NOMO-1 (cell line): ENCODE data around the gene TOPBP1.
"Not testable (repeated sequence)": the region's sequence is repeated elsewhere in the genome, so short reads cannot be mapped to it uniquely, and the experiment has no call there.

Experiments used
- DNase-seq, 2 experiments: peaks; one replicate each; lab custom pipeline; 2025; ENCODE audit not compliant: unreplicated experiment in 2 of 2; lab: John Stamatoyannopoulos, UW

Gene TOPBP1

GRCh38 chr3:133661454-133662277 is at the start of gene TOPBP1:
Gene TOPBP1, minus strand, starts transcription at chr3:133661941. Its CDS starts 814 bp downstream, at chr3:133661127.
- DNase-seq, result peak; percentile 92 to 97

GRCh38 chr3:133711013-133711412 is 49.3 kb upstream of the TOPBP1 start:
- DNase-seq, result peak in 1 of 2 experiments; percentile 27

- DNase-seq, result peak; percentile 13 to 33
Observed at GRCh38 chr3:133709139-133709750, 47.5 kb upstream of the TOPBP1 start.

GRCh38 chr3:133706033-133706432 is 44.3 kb upstream of the TOPBP1 start:
- DNase-seq, result no peak

- DNase-seq, result no peak
Observed at GRCh38 chr3:133703915-133704314, 42.2 kb upstream of the TOPBP1 start.

- no peak for DNase-seq
Observed at GRCh38 chr3:133701435-133702358, 40.0 kb upstream of the TOPBP1 start.

GRCh38 chr3:133700351-133700750 is 38.6 kb upstream of the TOPBP1 start:
- no peak for DNase-seq

GRCh38 chr3:133699903-133700302 is 38.2 kb upstream of the TOPBP1 start:
- DNase-seq, result no peak

GRCh38 chr3:133699467-133699866 is 37.7 kb upstream of the TOPBP1 start:
- DNase-seq, result no peak

- no peak for DNase-seq
Observed at GRCh38 chr3:133697960-133698359, 36.2 kb upstream of the TOPBP1 start.

GRCh38 chr3:133695560-133696171 is 33.9 kb upstream of the TOPBP1 start:
- no peak for DNase-seq

GRCh38 chr3:133694288-133695268 is 32.8 kb upstream of the TOPBP1 start:
- DNase-seq, result no peak

- no peak for DNase-seq
Observed at GRCh38 chr3:133693821-133694220, 32.1 kb upstream of the TOPBP1 start.

- no peak for DNase-seq
Observed at GRCh38 chr3:133692759-133693158, 31.0 kb upstream of the TOPBP1 start.

- DNase-seq, result no peak
Observed at GRCh38 chr3:133691273-133692107, 29.7 kb upstream of the TOPBP1 start.

- DNase-seq, result not testable (repeated sequence)
Observed at GRCh38 chr3:133677993-133678392, 16.3 kb upstream of the TOPBP1 start.

GRCh38 chr3:133676336-133677118 is 14.8 kb upstream of the TOPBP1 start:
- no peak for DNase-seq
